Stimulated activated CD4-positive, alpha-beta T cell treated with anti-CD3 and anti-CD28 coated beads, Interleukin-2, amount 100 ng/mL, for 24 hours (primary cell): ENCODE results near the gene ANTKMT.

Source experiments
- DNase-seq, 2 donors: peaks; one replicate each; pipeline ENCODE4 v3.0.0-alpha.2; 2020

Gene ANTKMT

GRCh38 chr16:700684-701584 lies 20.0 kb upstream of the ANTKMT start:
- peak; percentile 58 to 66 for DNase-seq

- DNase-seq: no peak
Measured at GRCh38 chr16:702341-702740, 18.6 kb upstream of the ANTKMT start.

- DNase-seq: no peak
Measured at GRCh38 chr16:703406-703805, 17.5 kb upstream of the ANTKMT start.

- no peak for DNase-seq
Measured at GRCh38 chr16:704047-704446, 16.9 kb upstream of the ANTKMT start.

- no peak for DNase-seq
Measured at GRCh38 chr16:704552-705380, 16.2 kb upstream of the ANTKMT start.

- no peak for DNase-seq
Measured at GRCh38 chr16:705431-706188, 15.3 kb upstream of the ANTKMT start, which contains the start of gene FBXL16. TSS of gene FBXL16 (minus strand) at chr16:705801. CDS start at chr16:697405, 8,396 bp downstream.

- DNase-seq: no peak
Measured at GRCh38 chr16:706189-707061, 14.5 kb upstream of the ANTKMT start.

GRCh38 chr16:707062-707538 lies 13.8 kb upstream of the ANTKMT start:
- no peak for DNase-seq

- no peak for DNase-seq
Measured at GRCh38 chr16:708019-708418, 12.9 kb upstream of the ANTKMT start.

- no peak for DNase-seq
Measured at GRCh38 chr16:708959-709358, 12.0 kb upstream of the ANTKMT start.

GRCh38 chr16:709566-710499 lies 11.1 kb upstream of the ANTKMT start:
- no peak for DNase-seq

- no peak for DNase-seq
Measured at GRCh38 chr16:710500-711075, 10.4 kb upstream of the ANTKMT start.

- DNase-seq: no peak
Measured at GRCh38 chr16:711084-711483, 9.9 kb upstream of the ANTKMT start.

GRCh38 chr16:711548-712320 lies 9.2 kb upstream of the ANTKMT start:
- DNase-seq: peak; percentile 85 to 87

- DNase-seq: peak; percentile 62 to 73
Measured at GRCh38 chr16:712740-713250, 8.2 kb upstream of the ANTKMT start.

- no peak for DNase-seq
Measured at GRCh38 chr16:714079-714478, 6.9 kb upstream of the ANTKMT start.

- DNase-seq: peak; percentile 93 to 98
Measured at GRCh38 chr16:714558-715476, 6.1 kb upstream of the ANTKMT start, which contains the start of gene METRN. TSS of gene METRN (plus strand) at chr16:715118. CDS start at chr16:715290, 172 bp downstream.
